ENCODE data around the gene FZD10. TPM values are rescaled to one million over a fixed set of nuclear protein-coding genes. Genes with fewer than 3 reads are reported as not detected.

FZD10 gene
- total and polyA plus RNA-seq, 2 experiments from 2014 or later: 0.11 to 0.45 TPM

- H3K9me3 Mint-ChIP-seq: peaks cover 100% of the 10 kb centered on the region; the same call in 2 of the 3 replicates
- Histone ChIP-seq H3K9me2 (ENCODE audit: insufficient read depth) (0 out of 2 replicates have a peak, but pooled peaks cover 4% of the 10 kb centered on the region), H3K27ac (ENCODE audit: low read depth) (no peak overlapping the region), H3K4me1 (ENCODE audit: insufficient read depth) (peaks cover 4% of the 10 kb centered on the region; the same call in 1 of the 2 replicates), H3K79me2 (replicated peaks; ENCODE audit: insufficient read depth) (no peaks in the 10 kb centered on the region), H3K27me3 (ENCODE audit: insufficient read depth) (0 out of 2 replicates have a peak, but pooled peaks cover 7% of the 10 kb centered on the region), H2AFZ (no peak overlapping the region), H3F3A (replicated peaks; ENCODE audit: low read depth) (peaks cover 7% of the 10 kb centered on the region; the same call in 1 of the 2 replicates), H3K4me3 (no peak overlapping the region), H3K36me3 (ENCODE audit: insufficient read depth) (no peaks in the 10 kb centered on the region; the same call in 1 of the 2 replicates), H3K4me2 (peak overlapping the region; percentile 38; the same call in 1 of the 2 replicates), H4K20me1 (replicated peaks; ENCODE audit: insufficient read depth) (no peaks in the 10 kb centered on the region; the same call in 1 of the 2 replicates)
- peaks cover 2% of the 10 kb centered on the region for H3K27me3 Mint-ChIP-seq (ENCODE audit: insufficient read depth, low read depth, poor library complexity)
- H3K4me3 Mint-ChIP-seq: no peak overlapping the region
- H3K36me3 Mint-ChIP-seq (ENCODE audit: low read depth): peaks cover 70% of the 10 kb centered on the region
- H3K27ac Mint-ChIP-seq: no peak overlapping the region
- DNase-seq (ENCODE audit: low spot score) (peak; percentile 43), ATAC-seq (no peak)
- no peaks in the 10 kb centered on the region for H3K4me1 Mint-ChIP-seq
- TF ChIP-seq EZH2phosphoT487 (IDR thresholded peaks at IDR 0.05; ENCODE audit: unreplicated experiment) (no peak), CREB1 (CRISPR knock-in tag; IDR thresholded peaks at IDR 0.05; ENCODE audit: low read depth) (no peak), STAT1 (IDR thresholded peaks at IDR 0.05; ENCODE audit: unreplicated experiment) (no peak), REST (IDR thresholded peaks at IDR 0.05; ENCODE audit: unreplicated experiment) (no peak), ZNF331 (CRISPR knock-in tag; IDR thresholded peaks at IDR 0.05; ENCODE audit: low read depth) (no peak)
- TF ChIP-seq, protein P1, sequence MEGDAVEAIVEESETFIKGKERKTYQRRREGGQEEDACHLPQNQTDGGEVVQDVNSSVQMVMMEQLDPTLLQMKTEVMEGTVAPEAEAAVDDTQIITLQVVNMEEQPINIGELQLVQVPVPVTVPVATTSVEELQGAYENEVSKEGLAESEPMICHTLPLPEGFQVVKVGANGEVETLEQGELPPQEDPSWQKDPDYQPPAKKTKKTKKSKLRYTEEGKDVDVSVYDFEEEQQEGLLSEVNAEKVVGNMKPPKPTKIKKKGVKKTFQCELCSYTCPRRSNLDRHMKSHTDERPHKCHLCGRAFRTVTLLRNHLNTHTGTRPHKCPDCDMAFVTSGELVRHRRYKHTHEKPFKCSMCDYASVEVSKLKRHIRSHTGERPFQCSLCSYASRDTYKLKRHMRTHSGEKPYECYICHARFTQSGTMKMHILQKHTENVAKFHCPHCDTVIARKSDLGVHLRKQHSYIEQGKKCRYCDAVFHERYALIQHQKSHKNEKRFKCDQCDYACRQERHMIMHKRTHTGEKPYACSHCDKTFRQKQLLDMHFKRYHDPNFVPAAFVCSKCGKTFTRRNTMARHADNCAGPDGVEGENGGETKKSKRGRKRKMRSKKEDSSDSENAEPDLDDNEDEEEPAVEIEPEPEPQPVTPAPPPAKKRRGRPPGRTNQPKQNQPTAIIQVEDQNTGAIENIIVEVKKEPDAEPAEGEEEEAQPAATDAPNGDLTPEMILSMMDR (conservative IDR thresholded peaks at IDR 0.05; ENCODE audit: low read depth in 2 of 2): no peak
- TF ChIP-seq, protein P2, sequence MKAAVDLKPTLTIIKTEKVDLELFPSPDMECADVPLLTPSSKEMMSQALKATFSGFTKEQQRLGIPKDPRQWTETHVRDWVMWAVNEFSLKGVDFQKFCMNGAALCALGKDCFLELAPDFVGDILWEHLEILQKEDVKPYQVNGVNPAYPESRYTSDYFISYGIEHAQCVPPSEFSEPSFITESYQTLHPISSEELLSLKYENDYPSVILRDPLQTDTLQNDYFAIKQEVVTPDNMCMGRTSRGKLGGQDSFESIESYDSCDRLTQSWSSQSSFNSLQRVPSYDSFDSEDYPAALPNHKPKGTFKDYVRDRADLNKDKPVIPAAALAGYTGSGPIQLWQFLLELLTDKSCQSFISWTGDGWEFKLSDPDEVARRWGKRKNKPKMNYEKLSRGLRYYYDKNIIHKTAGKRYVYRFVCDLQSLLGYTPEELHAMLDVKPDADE (IDR thresholded peaks at IDR 0.05): no peak
Observed at GRCh38 chr12:130137040-130138018, 24.9 kb upstream of the FZD10 start.

Measured in GM23338 (cell line).